Lower lobe of right lung (tissue), 2 donors: ENCODE measurements around the gene PLSCR4. TPM values are rescaled to one million over a fixed set of nuclear protein-coding genes. Genes with fewer than 3 reads are reported as not detected.

Experiments
- ATAC-seq, 2 donors: fragments of 200-7000 bp; cut with Tn5 transposase; one replicate each; pipeline ENCODE4 v1.9.1; 2020 to 2022; ENCODE audit warnings: mild to moderate bottlenecking in 2 of 2, moderate library complexity in 2 of 2
- DNase-seq: peaks from one replicate; pipeline ENCODE4 v3.0.0-alpha.2; 2020
- H3K27ac ChIP-seq: fragments of 200-600 bp; one replicate; pipeline ENCODE4 v1.8.0; 2022
- H3K27me3 ChIP-seq: fragments of 200-600 bp; one replicate; pipeline ENCODE4 v1.8.0; 2022; ENCODE audit warnings: low read depth
- H3K36me3 ChIP-seq: fragments of 200-600 bp; one replicate; pipeline ENCODE4 v1.8.0; 2022; ENCODE audit warnings: mild to moderate bottlenecking
- H3K4me1 ChIP-seq: fragments of 200-600 bp; one replicate; pipeline ENCODE4 v1.8.0; 2022
- H3K4me3 ChIP-seq: fragments of 200-600 bp; one replicate; pipeline ENCODE4 v1.8.0; 2022; ENCODE audit warnings: mild to moderate bottlenecking
- H3K9me3 ChIP-seq: fragments of 200-600 bp; one replicate; pipeline ENCODE4 v1.8.0; 2022
- CTCF ChIP-seq: fragments of 200-600 bp; IDR thresholded peaks from one replicate; pipeline ENCODE4 v1.8.0; 2022; ENCODE audit warnings: antibody characterized with exemption, mild to moderate bottlenecking
- intact Hi-C: fragments of 100-400 bp; cut with DNase I; formaldehyde crosslinking; loops from one replicate; pipeline ENCODE4 v1.11.0; 2022
- total RNA-seq: library from RNA; stranded (reverse); fragmentation: NEBNext Ultra II Directional; extraction: Animal tissue kit (Norgen Biotek cat#: 25700); gene quantifications from one replicate; pipeline ENCODE4 v1.2.1, GENCODE V29; 2021
- donor health status: DM: no; HTN: yes; CAD: no; lungs with severe emphysema.

The PLSCR4 gene
- total RNA-seq, 1 donor from 2014 or later, result 63.5 TPM

GRCh38 chr3:146223401-146224373, 27.2 kb downstream of the PLSCR4 start:
- H3K4me3 ChIP-seq, result no peak overlapping the region
- H3K27ac ChIP-seq, result no peak overlapping the region
- ATAC-seq (no peak), DNase-seq (no peak)
- no peaks in the 10 kb centered on the region for H3K27me3 ChIP-seq
- intact Hi-C loops, result no loop called here
- H3K4me1 ChIP-seq, result peaks cover 28% of the 10 kb centered on the region
- TF ChIP-seq CTCF, result no peak
- no peaks in the 10 kb centered on the region for H3K36me3 ChIP-seq
- H3K9me3 ChIP-seq, result no peaks in the 10 kb centered on the region

GRCh38 chr3:146222204-146223046, 28.5 kb downstream of the PLSCR4 start:
- TF ChIP-seq CTCF, result no peak
- H3K4me3 ChIP-seq, result no peak overlapping the region
- intact Hi-C loops, result no loop called here
- H3K9me3 ChIP-seq, result no peaks in the 10 kb centered on the region
- no peak overlapping the region for H3K27ac ChIP-seq
- H3K36me3 ChIP-seq, result peaks cover 2% of the 10 kb centered on the region
- H3K4me1 ChIP-seq, result peaks cover 23% of the 10 kb centered on the region
- no peaks in the 10 kb centered on the region for H3K27me3 ChIP-seq
- ATAC-seq (peak; percentile 41 to 62), DNase-seq (no peak)

DNA sequence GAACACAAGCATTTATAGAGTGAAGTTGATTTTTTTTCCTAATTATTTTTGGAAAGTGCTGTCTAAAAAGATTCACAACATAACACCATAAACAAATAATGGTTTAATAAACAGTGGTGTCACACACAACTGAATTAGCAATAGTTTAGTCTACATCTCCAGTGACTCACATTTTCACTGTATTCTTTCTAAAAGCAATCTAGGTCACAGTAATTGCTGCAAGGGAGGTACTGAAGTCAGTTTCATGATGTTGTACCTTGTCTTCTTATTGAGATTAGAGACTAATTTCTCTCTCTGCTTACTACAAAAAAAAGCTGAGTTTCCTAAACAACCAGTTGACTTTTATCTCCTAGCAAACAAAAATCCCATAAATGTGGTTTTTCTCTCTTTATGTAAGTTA, 29.6 kb downstream of the PLSCR4 start:
- intact Hi-C loops, result no loop called here
- H3K4me1 ChIP-seq, result peaks cover 18% of the 10 kb centered on the region
- H3K36me3 ChIP-seq, result peaks cover 7% of the 10 kb centered on the region
- no peak overlapping the region for H3K27ac ChIP-seq
- H3K4me3 ChIP-seq, result no peak overlapping the region
- no peak for TF ChIP-seq CTCF
- no peaks in the 10 kb centered on the region for H3K9me3 ChIP-seq
- DNase-seq (no peak), ATAC-seq (no peak)
- H3K27me3 ChIP-seq, result no peaks in the 10 kb centered on the region

GRCh38 chr3:146218880-146219866, 31.7 kb downstream of the PLSCR4 start:
- Histone ChIP-seq H3K4me3 (no peak overlapping the region), H3K4me1 (peaks cover 18% of the 10 kb centered on the region), H3K36me3 (peaks cover 12% of the 10 kb centered on the region), H3K27me3 (no peaks in the 10 kb centered on the region), H3K9me3 (no peaks in the 10 kb centered on the region), H3K27ac (no peak overlapping the region)
- DNase-seq (no peak), ATAC-seq (no peak)
- intact Hi-C loops, result loop anchor here (10.0 kb wide), 2 partner anchors 106 to 366 kb away; no protein-coding TSS in a partner anchor
- peak; percentile 69 for TF ChIP-seq CTCF
